SK-N-SH treated with all-trans-retinoic acid at 6 μM for 48 hours (cell line): ENCODE results near the gene FGF5.

Source experiments
- CREB5 ChIP-seq: fragments of 250-450 bp; sonication (Bioruptor Pico); IDR thresholded peaks from 2 replicates; pipeline ENCODE4 v1.5.1; 2020; ENCODE audit warnings: low read depth, mild to moderate bottlenecking, moderate library complexity
- OSR1 ChIP-seq: fragments of 250-450 bp; sonication (Bioruptor Pico); IDR thresholded peaks from 2 replicates; pipeline ENCODE4 v1.8.0; 2022; ENCODE audit warnings: moderate library complexity, mild to moderate bottlenecking, inconsistent platforms
- SNAI2 ChIP-seq: fragments of 250-450 bp; sonication (Bioruptor Pico); IDR thresholded peaks from 2 replicates; pipeline ENCODE4 v1.5.0; 2020; ENCODE audit warnings: mild to moderate bottlenecking, moderate library complexity
- ZNF70 ChIP-seq: fragments of 450-650 bp; formaldehyde crosslinking; IDR thresholded peaks from 2 replicates; pipeline ENCODE4 v1.5.0; 2020; ENCODE audit warnings: mild to moderate bottlenecking, moderate library complexity
- TF ChIP-seq, protein P1 (sequence below): fragments of 250-450 bp; sonication (Bioruptor Pico); IDR thresholded peaks from 2 replicates; pipeline ENCODE4 v1.5.1; 2021; ENCODE audit warnings: mild to moderate bottlenecking, moderate library complexity
- TF ChIP-seq, protein P2 (sequence below): fragments of 250-450 bp; sonication (Bioruptor Pico); IDR thresholded peaks from 2 replicates; pipeline ENCODE4 v1.8.0; 2020; ENCODE audit warnings: mild to moderate bottlenecking, moderate library complexity, borderline replicate concordance

- TF ChIP-seq, protein P1, sequence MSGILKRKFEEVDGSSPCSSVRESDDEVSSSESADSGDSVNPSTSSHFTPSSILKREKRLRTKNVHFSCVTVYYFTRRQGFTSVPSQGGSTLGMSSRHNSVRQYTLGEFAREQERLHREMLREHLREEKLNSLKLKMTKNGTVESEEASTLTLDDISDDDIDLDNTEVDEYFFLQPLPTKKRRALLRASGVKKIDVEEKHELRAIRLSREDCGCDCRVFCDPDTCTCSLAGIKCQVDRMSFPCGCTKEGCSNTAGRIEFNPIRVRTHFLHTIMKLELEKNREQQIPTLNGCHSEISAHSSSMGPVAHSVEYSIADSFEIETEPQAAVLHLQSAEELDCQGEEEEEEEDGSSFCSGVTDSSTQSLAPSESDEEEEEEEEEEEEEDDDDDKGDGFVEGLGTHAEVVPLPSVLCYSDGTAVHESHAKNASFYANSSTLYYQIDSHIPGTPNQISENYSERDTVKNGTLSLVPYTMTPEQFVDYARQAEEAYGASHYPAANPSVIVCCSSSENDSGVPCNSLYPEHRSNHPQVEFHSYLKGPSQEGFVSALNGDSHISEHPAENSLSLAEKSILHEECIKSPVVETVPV = no peak
- TF ChIP-seq OSR1 = no peak
- TF ChIP-seq ZNF70 = no peak
- TF ChIP-seq CREB5 (CRISPR knock-in tag) = no peak
- TF ChIP-seq, protein P2, sequence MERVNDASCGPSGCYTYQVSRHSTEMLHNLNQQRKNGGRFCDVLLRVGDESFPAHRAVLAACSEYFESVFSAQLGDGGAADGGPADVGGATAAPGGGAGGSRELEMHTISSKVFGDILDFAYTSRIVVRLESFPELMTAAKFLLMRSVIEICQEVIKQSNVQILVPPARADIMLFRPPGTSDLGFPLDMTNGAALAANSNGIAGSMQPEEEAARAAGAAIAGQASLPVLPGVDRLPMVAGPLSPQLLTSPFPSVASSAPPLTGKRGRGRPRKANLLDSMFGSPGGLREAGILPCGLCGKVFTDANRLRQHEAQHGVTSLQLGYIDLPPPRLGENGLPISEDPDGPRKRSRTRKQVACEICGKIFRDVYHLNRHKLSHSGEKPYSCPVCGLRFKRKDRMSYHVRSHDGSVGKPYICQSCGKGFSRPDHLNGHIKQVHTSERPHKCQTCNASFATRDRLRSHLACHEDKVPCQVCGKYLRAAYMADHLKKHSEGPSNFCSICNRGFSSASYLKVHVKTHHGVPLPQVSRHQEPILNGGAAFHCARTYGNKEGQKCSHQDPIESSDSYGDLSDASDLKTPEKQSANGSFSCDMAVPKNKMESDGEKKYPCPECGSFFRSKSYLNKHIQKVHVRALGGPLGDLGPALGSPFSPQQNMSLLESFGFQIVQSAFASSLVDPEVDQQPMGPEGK (CRISPR knock-in tag) = no peak
- TF ChIP-seq SNAI2 = no peak
These were observed 13.5 kb upstream of the FGF5 start for GRCh38 chr4:80252953-80253352.
